Spinal cord (tissue), 10 donors: ENCODE results near the gene U2AF2. TPM values are rescaled to one million over a fixed set of nuclear protein-coding genes. Genes with fewer than 3 reads are reported as not detected.

Experiments used
- DNase-seq, 6 donors: peaks; one replicate each; pipeline versions ENCODE4 v3.0.0 to v3.0.0-alpha.2; 2013 to 2015; ENCODE audit warnings: low spot score in 6 of 6, low read depth in 4 of 6
- H3K27ac ChIP-seq: one replicate; pipeline ENCODE4 v1.5.1; 2013; ENCODE audit warnings: low read depth, low read length, control low read depth
- H3K27me3 ChIP-seq: one replicate; pipeline ENCODE4 v1.6.1; 2013; ENCODE audit warnings: low read length; ENCODE audit not compliant: control insufficient read depth, insufficient read depth
- H3K36me3 ChIP-seq: one replicate; pipeline ENCODE4 v1.6.1; 2013; ENCODE audit warnings: low read length; ENCODE audit not compliant: control insufficient read depth, insufficient read depth
- H3K4me1 ChIP-seq: one replicate; pipeline ENCODE4 v1.6.1; 2013; ENCODE audit warnings: low read length; ENCODE audit not compliant: control insufficient read depth, insufficient read depth
- H3K4me3 ChIP-seq: one replicate; pipeline ENCODE4 v1.5.1; 2013; ENCODE audit warnings: low read depth, low read length, control low read depth
- H3K9me3 ChIP-seq: one replicate; pipeline ENCODE4 v1.6.1; 2013; ENCODE audit warnings: low read length; ENCODE audit not compliant: control insufficient read depth, insufficient read depth
- WGBS: methylation state at CpG from one replicate; pipeline ENCODE4 v1.1.5; 2013; ENCODE audit warnings: missing lambda C conversion rate; ENCODE audit not compliant: insufficient coverage; 5-methylcytosine and 5-hydroxymethylcytosine counted together
- polyA plus RNA-seq, 2 donors: library from polyadenylated mRNA; unstranded; fragments of 120-200 nt; gene quantifications; one replicate each; pipeline ENCODE4 v1.2.1, GENCODE V29; 2013; ENCODE audit not compliant: insufficient read length in 2 of 2
- total RNA-seq, 2 donors: library from RNA; depleted of rRNA in 1 of 2; stranded (reverse); fragments of 120-200 nt in 1 of 2; fragments of >200 nt in 1 of 2; gene quantifications; one replicate each; pipeline versions ENCODE4 v1.2.3 to v1.2.4, GENCODE V29; 2013 to 2014
- donor health status: healthy.

U2AF2 gene
- total and polyA plus RNA-seq, 4 donors, result 60.7 to 207 (median 161) TPM

- DNase-seq, result no peak
- Histone ChIP-seq H3K4me3 (no peak overlapping the region), H3K36me3 (peaks cover 99% of the 10 kb centered on the region), H3K27me3 (no peaks in the 10 kb centered on the region), H3K9me3 (no peaks in the 10 kb centered on the region), H3K4me1 (no peaks in the 10 kb centered on the region), H3K27ac (no peak overlapping the region)
- 95% methylated on average over 21 of the region's 22 CpGs for WGBS
These were observed 32.7 kb downstream of the U2AF2 start for GRCh38 chr19:55687281-55688201.

GRCh38 chr19:55688422-55689218 lies 33.8 kb downstream of the U2AF2 start:
- no peaks in the 10 kb centered on the region for H3K27me3 ChIP-seq
- H3K27ac ChIP-seq, result no peak overlapping the region
- no peak for DNase-seq
- no peaks in the 10 kb centered on the region for H3K4me1 ChIP-seq
- no peak overlapping the region for H3K4me3 ChIP-seq
- peaks cover 100% of the 10 kb centered on the region for H3K36me3 ChIP-seq
- no peaks in the 10 kb centered on the region for H3K9me3 ChIP-seq
- 70% methylated on average over 25 of the region's 27 CpGs for WGBS

- Histone ChIP-seq H3K9me3 (no peaks in the 10 kb centered on the region), H3K4me3 (no peak overlapping the region), H3K4me1 (no peaks in the 10 kb centered on the region), H3K27me3 (no peaks in the 10 kb centered on the region), H3K27ac (no peak overlapping the region), H3K36me3 (peaks cover 100% of the 10 kb centered on the region)
- 96% methylated on average over 26 of the region's 35 CpGs for WGBS
- DNase-seq, result no peak
These were observed 34.7 kb downstream of the U2AF2 start for GRCh38 chr19:55689411-55690108.

- H3K4me3 ChIP-seq, result no peak overlapping the region
- 92% methylated on average over 25 of the region's 25 CpGs for WGBS
- peaks cover 100% of the 10 kb centered on the region for H3K36me3 ChIP-seq
- H3K27me3 ChIP-seq, result no peaks in the 10 kb centered on the region
- no peak for DNase-seq
- no peaks in the 10 kb centered on the region for H3K9me3 ChIP-seq
- H3K4me1 ChIP-seq, result no peaks in the 10 kb centered on the region
- H3K27ac ChIP-seq, result no peak overlapping the region
These were observed 35.4 kb downstream of the U2AF2 start for GRCh38 chr19:55690109-55690768.

DNA sequence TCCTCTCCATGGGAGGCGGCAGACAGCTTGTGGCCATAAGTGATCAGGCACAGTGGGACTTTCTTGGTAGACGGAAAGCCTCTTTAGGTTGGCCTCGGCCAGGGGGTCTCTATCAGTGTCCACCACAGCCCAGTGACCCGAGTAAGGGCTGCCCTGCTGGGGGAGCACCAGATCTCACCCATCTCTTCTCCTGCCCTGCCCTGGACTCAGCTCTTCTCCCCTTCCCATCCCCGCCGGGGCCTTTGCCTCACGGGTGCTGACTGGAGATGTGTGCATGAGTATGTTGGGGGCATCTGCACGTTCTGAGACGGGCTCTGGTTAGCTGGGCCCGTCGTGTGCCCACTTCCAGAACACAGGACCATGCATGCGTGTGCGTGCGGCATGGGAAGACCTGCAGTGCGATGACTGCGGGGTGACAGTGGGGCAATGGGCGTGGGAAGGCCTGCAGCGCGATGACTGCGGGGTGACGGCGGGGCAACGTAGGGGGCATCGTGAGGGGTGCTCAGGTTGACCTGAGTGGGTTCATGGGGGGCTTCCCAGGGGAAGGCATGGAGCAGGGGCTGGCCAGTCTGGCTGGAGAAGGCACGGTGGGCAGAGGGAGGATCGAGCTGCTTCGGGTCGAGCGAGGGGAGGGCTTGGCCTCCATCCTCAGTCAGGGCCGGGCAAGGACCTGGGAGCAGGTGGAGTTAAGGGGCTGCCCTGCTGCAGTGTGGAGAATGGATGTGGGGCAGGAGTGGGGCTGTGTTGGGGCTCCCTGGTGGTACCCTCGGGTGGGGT lies 36.1 kb downstream of the U2AF2 start:
- Histone ChIP-seq H3K36me3 (peaks cover 100% of the 10 kb centered on the region), H3K4me3 (no peak overlapping the region), H3K9me3 (no peaks in the 10 kb centered on the region), H3K27ac (no peak overlapping the region), H3K4me1 (no peaks in the 10 kb centered on the region), H3K27me3 (no peaks in the 10 kb centered on the region)
- no peak for DNase-seq
- WGBS, result 97% methylated on average over 28 of the region's 31 CpGs

- H3K36me3 ChIP-seq, result peaks cover 100% of the 10 kb centered on the region
- no peak overlapping the region for H3K27ac ChIP-seq
- 94% methylated on average over 31 of the region's 31 CpGs for WGBS
- no peak overlapping the region for H3K4me3 ChIP-seq
- no peaks in the 10 kb centered on the region for H3K4me1 ChIP-seq
- no peak for DNase-seq
- no peaks in the 10 kb centered on the region for H3K27me3 ChIP-seq
- H3K9me3 ChIP-seq, result no peaks in the 10 kb centered on the region
These were observed 37.0 kb downstream of the U2AF2 start for GRCh38 chr19:55691561-55692481.

DNA sequence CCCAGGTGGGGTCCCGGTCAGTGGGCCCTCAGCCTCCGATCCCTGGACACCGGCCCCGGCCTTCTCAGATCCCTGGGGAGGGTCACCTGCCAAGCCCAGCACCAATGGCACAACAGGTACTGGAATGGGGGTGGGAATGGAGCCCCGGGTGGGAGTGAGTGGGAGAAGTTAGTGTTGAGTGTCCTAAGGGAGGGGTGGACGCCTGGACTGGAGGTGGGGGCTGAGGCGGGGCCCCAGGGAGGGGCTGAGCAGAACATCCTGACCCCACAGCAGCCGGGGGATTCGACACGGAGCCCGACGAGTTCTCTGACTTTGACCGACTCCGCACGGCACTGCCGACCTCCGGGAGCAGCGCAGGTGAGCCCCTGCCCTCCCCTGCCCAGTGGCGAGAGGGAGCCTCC lies 37.8 kb downstream of the U2AF2 start:
- Histone ChIP-seq H3K9me3 (no peaks in the 10 kb centered on the region), H3K4me1 (no peaks in the 10 kb centered on the region), H3K36me3 (peaks cover 98% of the 10 kb centered on the region), H3K4me3 (no peak overlapping the region), H3K27ac (no peak overlapping the region), H3K27me3 (no peaks in the 10 kb centered on the region)
- WGBS, result 95% methylated on average over 19 of the region's 19 CpGs
- DNase-seq, result no peak

DNA sequence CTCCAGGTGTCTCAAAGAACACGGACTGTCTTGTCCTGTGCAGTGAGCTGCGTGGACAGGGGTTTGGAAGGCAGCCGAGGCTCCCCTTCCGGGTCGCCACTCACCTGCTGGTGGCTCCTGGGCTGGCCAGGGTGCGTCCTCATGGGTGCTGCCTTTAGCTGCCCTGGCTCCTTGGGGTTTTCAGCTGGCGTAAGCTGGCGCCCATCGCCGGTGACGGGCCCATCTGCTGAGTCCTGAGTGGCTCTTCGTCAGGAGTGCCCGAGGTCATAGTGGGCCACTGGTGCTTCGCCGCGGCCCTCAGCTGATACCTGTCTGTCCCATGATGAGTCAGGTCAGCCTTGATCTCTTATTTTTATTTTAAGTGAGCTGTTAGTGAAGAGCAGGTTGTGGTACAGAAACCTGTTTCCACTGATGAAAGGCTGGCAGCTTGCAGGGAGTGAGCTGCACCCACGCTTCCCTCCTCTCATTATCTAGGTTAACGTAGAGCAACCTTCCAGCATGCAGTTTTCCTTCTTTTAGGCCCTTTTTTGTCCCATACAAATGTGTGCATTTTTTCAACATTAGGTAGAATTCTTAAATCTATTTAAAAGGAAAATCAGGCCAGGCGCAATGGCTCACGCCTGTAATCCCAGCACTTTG lies 38.6 kb downstream of the U2AF2 start:
- Histone ChIP-seq H3K27me3 (no peaks in the 10 kb centered on the region), H3K27ac (no peak overlapping the region), H3K4me3 (no peak overlapping the region), H3K9me3 (no peaks in the 10 kb centered on the region), H3K36me3 (peaks cover 97% of the 10 kb centered on the region), H3K4me1 (no peaks in the 10 kb centered on the region)
- no peak for DNase-seq
- 91% methylated on average over 16 of the region's 20 CpGs for WGBS
